Neural cell (in vitro differentiated cells): ENCODE results near the gene WNT2B.

Source experiments
- EP300 ChIP-seq: fragments of 450-650 bp; conservative IDR thresholded peaks from 2 replicates; pipeline ENCODE4 v1.6.1; 2014; ENCODE audit warnings: antibody characterized with exemption, mild to moderate bottlenecking, moderate library complexity; ENCODE audit not compliant: poor library complexity, severe bottlenecking
- EZH2 ChIP-seq: fragments of 200-600, 300-800 bp; shearing (Covaris generic), sonication (generic); IDR thresholded peaks from 2 replicates; pipeline ENCODE4 v1.6.1; 2014; ENCODE audit warnings: antibody characterized with exemption, low read length, borderline replicate concordance, mild to moderate bottlenecking; ENCODE audit not compliant: insufficient read depth, poor library complexity, severe bottlenecking
- RAD21 ChIP-seq: fragments of 450-650 bp; conservative IDR thresholded peaks from 2 replicates; pipeline ENCODE4 v1.6.1; 2014; ENCODE audit warnings: antibody characterized with exemption, mild to moderate bottlenecking, moderate library complexity
- TAF1 ChIP-seq: IDR thresholded peaks from 2 replicates; pipeline ENCODE4 v1.6.1; 2012; ENCODE audit warnings: low read depth
- TF ChIP-seq, protein P1 (sequence below): fragments of 450-650 bp; IDR thresholded peaks from 2 replicates; pipeline ENCODE4 v1.5.1; 2014; ENCODE audit warnings: antibody characterized with exemption, mild to moderate bottlenecking, moderate library complexity; ENCODE audit not compliant: poor library complexity, severe bottlenecking
- TF ChIP-seq, protein P2 (sequence below): IDR thresholded peaks from 2 replicates; pipeline ENCODE4 v1.6.1; 2012; ENCODE audit warnings: borderline replicate concordance

DNA sequence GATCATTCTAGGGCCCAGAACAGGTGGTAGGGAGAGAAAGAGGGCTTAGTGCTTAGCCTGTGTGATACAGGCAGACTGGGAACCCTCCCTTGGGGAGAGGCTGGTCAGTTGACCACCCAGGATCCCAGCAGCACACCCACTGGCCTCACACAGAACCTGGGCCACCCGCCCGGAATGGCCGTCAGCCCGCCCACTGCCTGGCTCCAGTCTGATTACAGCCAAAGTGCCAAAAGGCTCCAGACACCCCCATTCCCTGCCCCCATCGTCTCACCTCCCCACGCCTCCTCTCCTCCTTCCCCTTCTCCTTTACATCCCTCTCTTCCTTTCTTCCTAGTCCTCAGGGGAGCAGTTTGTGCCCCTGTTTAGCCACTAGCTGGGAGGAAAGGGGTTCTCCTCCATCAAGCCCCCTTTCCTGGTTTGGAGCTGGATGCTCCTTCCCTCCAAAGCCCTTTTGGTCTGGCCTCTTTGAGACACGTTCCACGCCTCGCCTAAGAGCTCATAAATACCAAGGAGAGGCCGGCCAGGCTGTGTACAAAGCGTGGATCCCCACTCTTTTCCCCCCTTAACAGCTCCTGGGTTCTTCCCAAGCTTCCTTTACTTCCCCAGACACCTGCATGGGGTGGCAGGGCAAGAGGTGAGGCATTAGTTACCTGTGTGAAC is 4.6 kb upstream of the WNT2B start:
- TF ChIP-seq EZH2, result no peak
- TF ChIP-seq, protein P1, sequence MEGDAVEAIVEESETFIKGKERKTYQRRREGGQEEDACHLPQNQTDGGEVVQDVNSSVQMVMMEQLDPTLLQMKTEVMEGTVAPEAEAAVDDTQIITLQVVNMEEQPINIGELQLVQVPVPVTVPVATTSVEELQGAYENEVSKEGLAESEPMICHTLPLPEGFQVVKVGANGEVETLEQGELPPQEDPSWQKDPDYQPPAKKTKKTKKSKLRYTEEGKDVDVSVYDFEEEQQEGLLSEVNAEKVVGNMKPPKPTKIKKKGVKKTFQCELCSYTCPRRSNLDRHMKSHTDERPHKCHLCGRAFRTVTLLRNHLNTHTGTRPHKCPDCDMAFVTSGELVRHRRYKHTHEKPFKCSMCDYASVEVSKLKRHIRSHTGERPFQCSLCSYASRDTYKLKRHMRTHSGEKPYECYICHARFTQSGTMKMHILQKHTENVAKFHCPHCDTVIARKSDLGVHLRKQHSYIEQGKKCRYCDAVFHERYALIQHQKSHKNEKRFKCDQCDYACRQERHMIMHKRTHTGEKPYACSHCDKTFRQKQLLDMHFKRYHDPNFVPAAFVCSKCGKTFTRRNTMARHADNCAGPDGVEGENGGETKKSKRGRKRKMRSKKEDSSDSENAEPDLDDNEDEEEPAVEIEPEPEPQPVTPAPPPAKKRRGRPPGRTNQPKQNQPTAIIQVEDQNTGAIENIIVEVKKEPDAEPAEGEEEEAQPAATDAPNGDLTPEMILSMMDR, result no peak
- TF ChIP-seq EP300, result no peak
- TF ChIP-seq TAF1, result no peak
- TF ChIP-seq RAD21, result no peak
- TF ChIP-seq, protein P2, sequence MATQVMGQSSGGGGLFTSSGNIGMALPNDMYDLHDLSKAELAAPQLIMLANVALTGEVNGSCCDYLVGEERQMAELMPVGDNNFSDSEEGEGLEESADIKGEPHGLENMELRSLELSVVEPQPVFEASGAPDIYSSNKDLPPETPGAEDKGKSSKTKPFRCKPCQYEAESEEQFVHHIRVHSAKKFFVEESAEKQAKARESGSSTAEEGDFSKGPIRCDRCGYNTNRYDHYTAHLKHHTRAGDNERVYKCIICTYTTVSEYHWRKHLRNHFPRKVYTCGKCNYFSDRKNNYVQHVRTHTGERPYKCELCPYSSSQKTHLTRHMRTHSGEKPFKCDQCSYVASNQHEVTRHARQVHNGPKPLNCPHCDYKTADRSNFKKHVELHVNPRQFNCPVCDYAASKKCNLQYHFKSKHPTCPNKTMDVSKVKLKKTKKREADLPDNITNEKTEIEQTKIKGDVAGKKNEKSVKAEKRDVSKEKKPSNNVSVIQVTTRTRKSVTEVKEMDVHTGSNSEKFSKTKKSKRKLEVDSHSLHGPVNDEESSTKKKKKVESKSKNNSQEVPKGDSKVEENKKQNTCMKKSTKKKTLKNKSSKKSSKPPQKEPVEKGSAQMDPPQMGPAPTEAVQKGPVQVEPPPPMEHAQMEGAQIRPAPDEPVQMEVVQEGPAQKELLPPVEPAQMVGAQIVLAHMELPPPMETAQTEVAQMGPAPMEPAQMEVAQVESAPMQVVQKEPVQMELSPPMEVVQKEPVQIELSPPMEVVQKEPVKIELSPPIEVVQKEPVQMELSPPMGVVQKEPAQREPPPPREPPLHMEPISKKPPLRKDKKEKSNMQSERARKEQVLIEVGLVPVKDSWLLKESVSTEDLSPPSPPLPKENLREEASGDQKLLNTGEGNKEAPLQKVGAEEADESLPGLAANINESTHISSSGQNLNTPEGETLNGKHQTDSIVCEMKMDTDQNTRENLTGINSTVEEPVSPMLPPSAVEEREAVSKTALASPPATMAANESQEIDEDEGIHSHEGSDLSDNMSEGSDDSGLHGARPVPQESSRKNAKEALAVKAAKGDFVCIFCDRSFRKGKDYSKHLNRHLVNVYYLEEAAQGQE, result no peak
